Measurements from ENCODE around the gene DPP6.

Gene DPP6

GRCh38 chr7:154598396-154598795 lies 546.2 kb downstream of the DPP6 start:
- no peak for DNase-seq (ENCODE audit: low read depth)

GRCh38 chr7:154598864-154599263 lies 546.7 kb downstream of the DPP6 start:
- no peak for DNase-seq (ENCODE audit: low read depth)

- DNase-seq (ENCODE audit: low read depth), result no peak
These were observed 558.7 kb downstream of the DPP6 start for GRCh38 chr7:154610903-154611302.

GRCh38 chr7:154613811-154614210 lies 561.6 kb downstream of the DPP6 start:
- no peak for DNase-seq (ENCODE audit: low read depth)

- DNase-seq (ENCODE audit: low read depth), result no peak
These were observed 568.0 kb downstream of the DPP6 start for GRCh38 chr7:154620141-154620755.

GRCh38 chr7:154623399-154623798 lies 571.2 kb downstream of the DPP6 start:
- no peak for DNase-seq (ENCODE audit: low read depth)

GRCh38 chr7:154627646-154628290 lies 575.6 kb downstream of the DPP6 start:
- no peak for DNase-seq (ENCODE audit: low read depth)

- no peak for DNase-seq (ENCODE audit: low read depth)
These were observed 576.4 kb downstream of the DPP6 start for GRCh38 chr7:154628556-154628955.

- no peak for DNase-seq (ENCODE audit: low read depth)
These were observed 579.0 kb downstream of the DPP6 start for GRCh38 chr7:154631162-154631561.

GRCh38 chr7:154633641-154634040 lies 581.4 kb downstream of the DPP6 start:
- DNase-seq (ENCODE audit: low read depth), result no peak

GRCh38 chr7:154638286-154638685 lies 586.1 kb downstream of the DPP6 start:
- DNase-seq (ENCODE audit: low read depth), result no peak

GRCh38 chr7:154640266-154640865 lies 588.2 kb downstream of the DPP6 start:
- DNase-seq (ENCODE audit: low read depth), result no peak

- no peak for DNase-seq (ENCODE audit: low read depth)
These were observed 588.7 kb downstream of the DPP6 start for GRCh38 chr7:154640917-154641316.

- DNase-seq (ENCODE audit: low read depth), result no peak
These were observed 592.2 kb downstream of the DPP6 start for GRCh38 chr7:154644366-154644765.

GRCh38 chr7:154646126-154647013 lies 594.2 kb downstream of the DPP6 start:
- DNase-seq (ENCODE audit: low read depth), result no peak

GRCh38 chr7:154647625-154648024 lies 595.4 kb downstream of the DPP6 start:
- DNase-seq (ENCODE audit: low read depth), result no peak

- no peak for DNase-seq (ENCODE audit: low read depth)
These were observed 596.8 kb downstream of the DPP6 start for GRCh38 chr7:154649015-154649414.

GRCh38 chr7:154649434-154649833 lies 597.2 kb downstream of the DPP6 start:
- no peak for DNase-seq (ENCODE audit: low read depth)

- no peak for DNase-seq (ENCODE audit: low read depth)
These were observed 598.1 kb downstream of the DPP6 start for GRCh38 chr7:154650275-154650674.

GRCh38 chr7:154651501-154651900 lies 599.3 kb downstream of the DPP6 start:
- DNase-seq (ENCODE audit: low read depth), result no peak

- DNase-seq (ENCODE audit: low read depth), result no peak
These were observed 600.4 kb downstream of the DPP6 start for GRCh38 chr7:154652564-154652963.

- no peak for DNase-seq (ENCODE audit: low read depth)
These were observed 601.1 kb downstream of the DPP6 start for GRCh38 chr7:154653281-154653680.

- no peak for DNase-seq (ENCODE audit: low read depth)
These were observed 604.4 kb downstream of the DPP6 start for GRCh38 chr7:154656618-154657017.

All from iris pigment epithelial cell (primary cell).